B cell (primary cell): ENCODE measurements around the gene CTDSPL.

Source experiments
- EZH2 ChIP-seq: IDR thresholded peaks from 2 replicates; pipeline ENCODE4 v1.6.1; 2012; ENCODE audit warnings: borderline replicate concordance, low read depth, mild to moderate bottlenecking, moderate library complexity, low read length; ENCODE audit not compliant: insufficient read depth, poor library complexity, severe bottlenecking
- TF ChIP-seq, protein P1 (sequence below): fragments of 200-600 bp; IDR thresholded peaks from one replicate; pipeline ENCODE4 v1.8.0; 2022; ENCODE audit warnings: antibody characterized with exemption, mild to moderate bottlenecking

DNA sequence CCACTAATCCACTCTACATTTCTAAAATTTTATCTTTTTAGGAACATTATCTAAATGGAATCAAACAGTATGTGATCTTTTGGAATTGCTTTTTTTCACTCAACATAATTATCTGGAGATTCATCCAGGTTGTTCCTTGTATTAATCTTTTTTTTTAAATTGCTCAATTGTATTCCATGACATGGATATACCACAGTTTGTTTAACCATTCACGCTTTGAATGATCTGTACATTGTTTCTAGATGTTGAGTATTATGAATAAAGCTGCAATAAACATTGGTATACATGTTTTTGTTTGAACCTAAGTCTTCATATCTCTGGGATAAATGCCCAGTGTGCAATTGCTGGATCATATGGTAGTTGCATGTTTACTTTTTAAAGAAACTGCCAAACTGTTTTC lies 5.5 kb downstream of the CTDSPL start:
- TF ChIP-seq, protein P1, sequence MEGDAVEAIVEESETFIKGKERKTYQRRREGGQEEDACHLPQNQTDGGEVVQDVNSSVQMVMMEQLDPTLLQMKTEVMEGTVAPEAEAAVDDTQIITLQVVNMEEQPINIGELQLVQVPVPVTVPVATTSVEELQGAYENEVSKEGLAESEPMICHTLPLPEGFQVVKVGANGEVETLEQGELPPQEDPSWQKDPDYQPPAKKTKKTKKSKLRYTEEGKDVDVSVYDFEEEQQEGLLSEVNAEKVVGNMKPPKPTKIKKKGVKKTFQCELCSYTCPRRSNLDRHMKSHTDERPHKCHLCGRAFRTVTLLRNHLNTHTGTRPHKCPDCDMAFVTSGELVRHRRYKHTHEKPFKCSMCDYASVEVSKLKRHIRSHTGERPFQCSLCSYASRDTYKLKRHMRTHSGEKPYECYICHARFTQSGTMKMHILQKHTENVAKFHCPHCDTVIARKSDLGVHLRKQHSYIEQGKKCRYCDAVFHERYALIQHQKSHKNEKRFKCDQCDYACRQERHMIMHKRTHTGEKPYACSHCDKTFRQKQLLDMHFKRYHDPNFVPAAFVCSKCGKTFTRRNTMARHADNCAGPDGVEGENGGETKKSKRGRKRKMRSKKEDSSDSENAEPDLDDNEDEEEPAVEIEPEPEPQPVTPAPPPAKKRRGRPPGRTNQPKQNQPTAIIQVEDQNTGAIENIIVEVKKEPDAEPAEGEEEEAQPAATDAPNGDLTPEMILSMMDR = no peak
- TF ChIP-seq EZH2 = no peak
